Measurements from ENCODE around the gene MAPK10. TPM values are rescaled to one million over a fixed set of nuclear protein-coding genes. Genes with fewer than 3 reads are reported as not detected.

The MAPK10 gene
- polyA plus RNA-seq, 3 donors = 0.36 TPM; not detected in 2

GRCh38 chr4:85942107-85942506 is 417.7 kb downstream of the MAPK10 start:
- H2AFZ ChIP-seq (ENCODE audit: insufficient read depth, low read depth, low read length, poor library complexity, severe bottlenecking) = no peak overlapping the region
- no peak overlapping the region for H3K4me3 ChIP-seq (replicated peaks in 1 of 3; ENCODE audit: low read depth in 2 of 3, low read length in 3 of 3)
- no peaks in the 10 kb centered on the region for H3K79me2 ChIP-seq (ENCODE audit: insufficient read depth, low read length)
- no peaks in the 10 kb centered on the region for H3K9me3 ChIP-seq (replicated peaks in 1 of 2; ENCODE audit: control insufficient read depth in 1 of 2, insufficient read depth in 1 of 2, low read length in 2 of 2)
- H3K9ac ChIP-seq (ENCODE audit: insufficient read depth, low read length, poor library complexity, severe bottlenecking) = no peak overlapping the region
- H3K36me3 ChIP-seq (replicated peaks in 1 of 2; ENCODE audit: control insufficient read depth in 1 of 2, insufficient read depth in 2 of 2, low read length in 2 of 2) = peaks cover 0 to 4% of the 10 kb centered on the region in 2 donors
- H3K36me3 Mint-ChIP-seq = peaks cover 8 to 14% of the 10 kb centered on the region in 2 donors
- 96% methylated on average over 4 of the region's 5 CpGs for WGBS (ENCODE audit: insufficient coverage)
- peaks cover 0 to 2% (median 1%) of the 10 kb centered on the region in 3 donors for H3K27me3 Mint-ChIP-seq (ENCODE audit: low read depth in 3 of 3)
- H3K9me3 Mint-ChIP-seq = peaks cover 0 to 8% (median 2%) of the 10 kb centered on the region in 7 donors
- H4K20me1 ChIP-seq (ENCODE audit: insufficient read depth, low read length) = peaks cover 14% of the 10 kb centered on the region
- no peak for DNase-seq
- H3K27ac ChIP-seq (ENCODE audit: low read depth in 1 of 2, low read length in 2 of 2) = no peak overlapping the region
- no peak overlapping the region for H3K4me3 Mint-ChIP-seq
- no peaks in the 10 kb centered on the region for H3K4me1 Mint-ChIP-seq
- no peaks in the 10 kb centered on the region for H3K27me3 ChIP-seq (ENCODE audit: control insufficient read depth in 2 of 2, insufficient read depth in 2 of 2, low read length in 2 of 2)
- H3K4me2 ChIP-seq (replicated peaks; ENCODE audit: extremely low read depth, low read length, poor library complexity, severe bottlenecking) = no peak overlapping the region
- intact Hi-C loops (cut with micrococcal nuclease) = no loop called here
- TF ChIP-seq CTCF (IDR thresholded peaks at IDR 0.05) = no peak
- no peak overlapping the region for H3K27ac Mint-ChIP-seq
- H3K4me1 ChIP-seq (ENCODE audit: control insufficient read depth in 1 of 2, insufficient read depth in 2 of 2, low read length in 2 of 2) = no peaks in the 10 kb centered on the region

DNA sequence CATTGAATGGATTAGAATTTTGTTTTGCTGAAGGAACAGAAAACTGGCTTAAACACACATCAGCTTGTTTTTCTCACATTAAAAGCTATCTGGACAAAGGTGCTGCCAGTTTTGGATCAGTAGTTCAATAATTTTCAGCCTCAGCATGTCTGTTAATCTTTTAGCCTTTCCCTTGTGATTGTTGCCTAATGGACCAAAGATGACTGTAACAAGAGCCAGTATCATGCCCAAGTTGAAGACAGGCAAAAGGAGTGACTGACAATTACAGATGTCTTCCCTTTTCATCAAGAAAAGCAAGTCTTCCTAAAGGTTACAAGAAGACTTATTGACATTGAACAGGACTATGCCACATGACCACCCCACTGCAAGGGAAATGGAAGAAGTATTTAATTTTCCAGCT is 419.7 kb downstream of the MAPK10 start:
- no peak overlapping the region for H3K4me3 Mint-ChIP-seq
- Histone ChIP-seq H3K4me2 (replicated peaks; ENCODE audit: extremely low read depth, low read length, poor library complexity, severe bottlenecking) (no peak overlapping the region), H3K9me3 (replicated peaks in 1 of 2; ENCODE audit: control insufficient read depth in 1 of 2, insufficient read depth in 1 of 2, low read length in 2 of 2) (no peaks in the 10 kb centered on the region), H4K20me1 (ENCODE audit: insufficient read depth, low read length) (peaks cover 7% of the 10 kb centered on the region), H2AFZ (ENCODE audit: insufficient read depth, low read depth, low read length, poor library complexity, severe bottlenecking) (no peak overlapping the region), H3K27me3 (ENCODE audit: control insufficient read depth in 2 of 2, insufficient read depth in 2 of 2, low read length in 2 of 2) (no peaks in the 10 kb centered on the region), H3K27ac (ENCODE audit: low read depth in 1 of 2, low read length in 2 of 2) (no peak overlapping the region), H3K4me3 (replicated peaks in 1 of 3; ENCODE audit: low read depth in 2 of 3, low read length in 3 of 3) (no peak overlapping the region), H3K79me2 (ENCODE audit: insufficient read depth, low read length) (no peaks in the 10 kb centered on the region), H3K9ac (ENCODE audit: insufficient read depth, low read length, poor library complexity, severe bottlenecking) (no peak overlapping the region), H3K4me1 (ENCODE audit: control insufficient read depth in 1 of 2, insufficient read depth in 2 of 2, low read length in 2 of 2) (no peaks in the 10 kb centered on the region), H3K36me3 (replicated peaks in 1 of 2; ENCODE audit: control insufficient read depth in 1 of 2, insufficient read depth in 2 of 2, low read length in 2 of 2) (peaks cover 0 to 4% of the 10 kb centered on the region in 2 donors)
- intact Hi-C loops (cut with micrococcal nuclease) = no loop called here
- TF ChIP-seq CTCF (IDR thresholded peaks at IDR 0.05) = no peak
- peaks cover 8 to 18% of the 10 kb centered on the region in 2 donors for H3K36me3 Mint-ChIP-seq
- peaks cover 0 to 10% (median 2%) of the 10 kb centered on the region in 7 donors for H3K9me3 Mint-ChIP-seq
- no peak for DNase-seq
- no peaks in the 10 kb centered on the region for H3K4me1 Mint-ChIP-seq
- H3K27me3 Mint-ChIP-seq (ENCODE audit: low read depth in 3 of 3) = peaks cover 0 to 5% (median 2%) of the 10 kb centered on the region in 3 donors
- no peak overlapping the region for H3K27ac Mint-ChIP-seq

Small RNAs within 50 kb of the gene (small RNA-seq; reads per million reads assigned to genes)
- not detected for gene RN7SKP96 (ENCODE audit: insufficient read length, low read depth)

Other genes with a start within 250 kb of the MAPK10 start
- 1 to 10 TPM in 1 of 3 donors, under 1 TPM in 2; 0.04 to 1.0 (median 0.35) TPM for gene PTPN13, start 234.3 kb upstream of the MAPK10 start, polyA plus RNA-seq